GM12873 (cell line): Measurements from ENCODE around the gene MFRP.

ENCODE experiments used
- TF ChIP-seq, protein P1 (sequence below): IDR thresholded peaks from 2 replicates; pipeline ENCODE4 v1.5.1; 2012; ENCODE audit warnings: low read depth, mild to moderate bottlenecking, moderate library complexity, low read length, control low read depth; ENCODE audit not compliant: insufficient read depth; ENCODE audit errors: missing control alignments

The MFRP gene

DNA sequence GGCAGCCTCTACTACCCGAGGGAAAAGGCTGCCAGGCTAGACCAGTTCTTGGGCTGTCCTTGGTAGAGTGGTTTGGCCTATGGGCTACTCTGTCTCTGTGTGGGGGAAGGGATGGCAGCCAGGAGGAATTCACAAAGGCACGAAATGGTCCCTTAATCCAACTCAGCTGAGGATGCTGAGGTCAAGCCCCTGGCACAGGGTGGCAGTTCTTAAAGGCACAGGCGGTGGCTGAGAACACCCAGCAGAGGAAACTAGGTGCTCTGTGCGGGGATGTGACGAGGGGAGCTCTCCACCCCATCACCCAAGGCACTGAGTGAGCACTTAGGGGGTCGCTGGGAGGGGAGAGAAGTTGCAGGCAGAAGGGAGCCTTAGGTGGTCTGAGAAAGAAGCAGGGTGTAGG lies at the start of gene MFRP:
TSS of gene MFRP (minus strand) at position 101 of the 400 bp plus-strand sequence. CDS start 192 bp downstream, outside the sequence.
- TF ChIP-seq, protein P1, sequence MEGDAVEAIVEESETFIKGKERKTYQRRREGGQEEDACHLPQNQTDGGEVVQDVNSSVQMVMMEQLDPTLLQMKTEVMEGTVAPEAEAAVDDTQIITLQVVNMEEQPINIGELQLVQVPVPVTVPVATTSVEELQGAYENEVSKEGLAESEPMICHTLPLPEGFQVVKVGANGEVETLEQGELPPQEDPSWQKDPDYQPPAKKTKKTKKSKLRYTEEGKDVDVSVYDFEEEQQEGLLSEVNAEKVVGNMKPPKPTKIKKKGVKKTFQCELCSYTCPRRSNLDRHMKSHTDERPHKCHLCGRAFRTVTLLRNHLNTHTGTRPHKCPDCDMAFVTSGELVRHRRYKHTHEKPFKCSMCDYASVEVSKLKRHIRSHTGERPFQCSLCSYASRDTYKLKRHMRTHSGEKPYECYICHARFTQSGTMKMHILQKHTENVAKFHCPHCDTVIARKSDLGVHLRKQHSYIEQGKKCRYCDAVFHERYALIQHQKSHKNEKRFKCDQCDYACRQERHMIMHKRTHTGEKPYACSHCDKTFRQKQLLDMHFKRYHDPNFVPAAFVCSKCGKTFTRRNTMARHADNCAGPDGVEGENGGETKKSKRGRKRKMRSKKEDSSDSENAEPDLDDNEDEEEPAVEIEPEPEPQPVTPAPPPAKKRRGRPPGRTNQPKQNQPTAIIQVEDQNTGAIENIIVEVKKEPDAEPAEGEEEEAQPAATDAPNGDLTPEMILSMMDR: no peak

DNA sequence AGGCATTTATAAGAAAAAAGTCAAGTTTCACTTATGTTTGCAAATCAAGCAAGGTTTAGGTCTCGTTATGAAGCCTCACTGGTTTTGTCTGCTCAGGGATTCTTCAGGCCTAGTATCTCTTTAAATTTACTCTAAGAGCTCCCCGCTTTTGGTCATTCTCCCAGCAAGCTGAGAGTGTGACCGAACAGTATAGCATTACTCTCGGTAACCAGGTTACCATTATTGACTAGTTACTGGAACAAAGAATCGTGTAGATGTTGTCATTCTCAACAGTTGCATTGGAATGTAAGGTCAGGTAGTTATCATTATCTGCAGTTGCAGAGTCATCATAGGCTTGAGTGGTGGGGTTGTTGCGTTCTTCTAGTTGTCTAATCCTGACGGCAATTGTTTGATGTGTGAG lies 44.8 kb upstream of the MFRP start:
- TF ChIP-seq, protein P1: no peak

DNA sequence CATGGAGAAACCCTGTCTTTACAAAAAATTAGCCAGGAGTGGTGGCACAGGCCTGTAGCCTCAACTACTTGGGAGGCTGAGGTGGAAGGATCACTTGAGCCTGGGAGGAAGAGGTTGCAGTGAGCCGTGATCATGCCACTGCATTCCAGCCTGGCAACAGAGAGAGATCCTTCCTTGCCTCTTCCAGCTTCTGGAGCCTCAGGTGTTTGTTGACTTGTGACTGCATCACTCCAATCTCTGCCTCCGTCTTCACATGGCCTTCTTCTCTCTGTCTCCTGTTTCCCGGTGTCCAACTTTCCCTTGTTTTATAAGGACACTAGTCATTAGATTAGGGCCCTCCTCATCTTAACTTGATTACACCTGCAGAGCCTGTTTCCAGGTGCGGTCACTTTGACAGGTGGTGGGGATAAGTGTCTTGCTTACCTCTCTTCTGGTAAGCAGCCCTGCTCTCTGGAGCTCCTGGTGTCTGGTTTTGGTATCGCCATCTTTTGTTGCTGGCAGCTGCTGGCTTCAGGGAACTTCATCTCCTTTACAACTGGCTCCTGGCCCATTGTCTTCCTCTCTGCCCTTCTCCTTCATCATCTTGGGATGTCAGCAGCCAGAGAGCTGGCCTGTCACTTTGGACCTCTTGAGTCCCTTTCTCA lies 43.2 kb upstream of the MFRP start:
- TF ChIP-seq, protein P1: peak; percentile 71

DNA sequence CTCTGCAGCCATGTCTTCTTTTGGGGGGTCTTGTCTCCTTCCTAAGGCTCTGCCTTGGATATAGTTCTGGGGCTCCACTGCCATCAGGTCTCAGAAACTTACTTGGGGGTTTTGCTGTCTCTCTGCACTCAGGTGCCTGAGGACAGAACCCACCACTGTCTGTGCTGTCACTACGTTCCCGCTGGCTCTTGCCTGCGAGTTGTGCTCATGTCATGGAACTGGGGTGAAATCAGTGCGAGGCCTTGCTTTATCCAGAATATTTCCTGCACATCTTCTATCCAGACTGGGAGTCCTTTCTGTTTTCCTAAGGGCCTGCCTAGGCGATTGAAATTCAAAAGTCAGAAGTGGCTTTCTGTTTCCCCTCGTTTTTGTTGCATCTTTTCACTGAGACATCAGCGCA lies 41.6 kb upstream of the MFRP start:
- TF ChIP-seq, protein P1: no peak

DNA sequence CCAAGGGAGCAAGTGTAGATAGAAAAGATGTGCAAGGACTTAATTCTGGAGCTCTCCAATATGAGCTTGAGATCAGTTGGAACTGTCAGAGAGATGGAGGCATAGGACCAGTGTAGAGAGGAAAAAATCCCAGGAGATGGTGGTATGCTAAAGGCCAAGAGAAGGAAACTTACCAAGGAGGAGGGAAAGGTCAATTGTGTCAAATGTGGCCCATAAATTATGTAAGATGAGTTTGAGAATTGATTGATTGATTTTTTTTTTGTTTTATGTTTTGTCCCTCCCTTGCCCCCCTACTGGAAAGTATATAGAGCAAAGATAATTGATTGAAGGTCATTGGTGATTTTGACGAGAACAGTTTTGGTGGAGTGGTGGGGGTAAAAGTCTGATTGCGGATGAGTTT lies 37.8 kb upstream of the MFRP start:
- TF ChIP-seq, protein P1: no peak

DNA sequence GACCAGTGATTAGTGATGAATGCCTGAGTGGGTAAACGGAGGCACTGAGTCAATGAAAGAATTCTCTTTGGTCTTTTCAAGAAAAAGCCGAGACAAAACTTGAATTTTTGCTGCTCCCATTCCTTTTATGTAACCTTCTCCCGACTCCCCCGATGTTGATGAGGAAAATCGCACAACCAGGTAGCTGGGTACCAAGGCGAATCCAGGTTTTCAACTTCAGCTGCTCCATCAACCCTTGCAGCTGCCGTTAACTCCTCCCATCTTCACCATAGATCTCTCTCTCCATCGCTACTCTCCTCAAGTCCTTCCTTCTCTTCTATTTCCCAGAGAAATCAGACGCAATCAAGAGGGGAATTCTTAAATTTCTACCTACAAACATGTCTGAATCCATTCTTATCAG lies 35.6 kb upstream of the MFRP start:
- TF ChIP-seq, protein P1: no peak

DNA sequence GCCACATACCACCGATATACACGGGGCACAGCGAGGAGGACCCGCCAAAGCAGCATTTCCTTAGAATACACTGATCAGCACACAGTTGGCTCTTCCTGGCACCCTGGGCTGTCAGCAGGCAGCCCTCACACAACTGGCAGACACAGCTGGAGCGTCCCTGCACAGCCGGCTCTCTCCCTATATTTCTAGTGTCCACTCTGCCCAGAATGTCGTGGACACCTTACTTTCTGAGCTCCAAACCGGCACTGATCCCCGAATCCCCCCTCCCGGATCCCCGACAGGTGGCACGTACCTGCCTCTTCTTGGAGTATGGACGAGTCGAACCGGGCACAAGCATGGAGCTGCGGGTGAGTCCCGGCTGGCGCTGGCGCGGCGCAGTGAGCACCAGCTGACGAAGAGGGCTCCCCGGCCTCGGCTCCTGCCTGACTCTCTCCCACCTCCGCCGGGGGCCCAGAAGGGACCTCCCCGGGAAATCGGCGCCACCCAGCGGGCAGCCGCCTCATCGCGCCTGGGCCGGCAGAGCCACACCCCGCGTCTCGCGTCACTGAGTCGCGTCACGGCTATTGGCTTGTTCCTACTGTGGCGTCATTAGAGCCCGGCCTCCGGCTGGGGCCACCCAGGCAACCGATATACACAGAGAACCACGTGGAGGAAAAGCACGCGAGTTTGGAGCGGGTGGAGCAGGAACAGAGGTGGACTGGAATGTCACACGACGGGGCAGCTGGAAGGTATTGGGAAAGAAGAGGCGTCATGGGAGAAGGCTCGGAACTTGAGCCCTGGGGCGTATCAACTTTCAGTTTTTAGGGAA lies 34.9 kb upstream of the MFRP start, which contains the start of gene USP2:
TSS of gene USP2 (minus strand) at position 510 of the 808 bp plus-strand sequence. CDS start 8,210 bp downstream, outside the sequence.
- TF ChIP-seq, protein P1: peak; percentile 86
